Left ventricle myocardium inferior (tissue), 1 donor: ENCODE data around the gene MS4A14. TPM values are rescaled to one million over a fixed set of nuclear protein-coding genes. Genes with fewer than 3 reads are reported as not detected.

Source experiments
- DNase-seq: peaks from one replicate; pipeline ENCODE4 v3.0.0-alpha.2; 2020
- H3K27ac ChIP-seq: fragments of 200-600 bp; replicated peaks from 2 replicates; pipeline ENCODE4 v1.8.0; 2021
- H3K27me3 ChIP-seq: fragments of 200-600 bp; 2 replicates; pipeline ENCODE4 v1.8.0; 2021; ENCODE audit warnings: low read depth
- H3K36me3 ChIP-seq: fragments of 200-600 bp; 2 replicates; pipeline ENCODE4 v1.8.0; 2021
- H3K4me1 ChIP-seq: fragments of 200-600 bp; 2 replicates; pipeline ENCODE4 v1.8.0; 2021
- H3K4me3 ChIP-seq: fragments of 200-600 bp; 2 replicates; pipeline ENCODE4 v1.8.0; 2021; ENCODE audit warnings: mild to moderate bottlenecking, moderate library complexity
- H3K9me3 ChIP-seq: fragments of 200-600 bp; replicated peaks from 2 replicates; pipeline ENCODE4 v1.8.0; 2021
- CTCF ChIP-seq: fragments of 200-600 bp; IDR thresholded peaks from 2 replicates; pipeline ENCODE4 v1.8.0; 2021; ENCODE audit warnings: antibody characterized with exemption, mild to moderate bottlenecking, borderline replicate concordance
- intact Hi-C: fragments of 100-400 bp; cut with micrococcal nuclease; formaldehyde crosslinking; loops from one replicate; pipeline ENCODE4 v1.11.0; 2022
- total RNA-seq: library from RNA; stranded (reverse); fragmentation: NEBNext Ultra II Directional; extraction: Animal tissue kit (Norgen Biotek cat#: 25700); gene quantifications from one replicate; pipeline ENCODE4 v1.2.1, GENCODE V29; 2021
- donor health status: DM: no; HTN: yes; CAD: no; lungs with severe emphysema.

MS4A14 gene
- total RNA-seq, 1 donor from 2014 or later = 1.1 TPM

- Histone ChIP-seq H3K4me1 (no peaks in the 10 kb centered on the region), H3K27ac (no peak overlapping the region), H3K36me3 (no peaks in the 10 kb centered on the region), H3K9me3 (no peaks in the 10 kb centered on the region), H3K4me3 (no peak overlapping the region), H3K27me3 (peaks cover 13% of the 10 kb centered on the region)
- no peak for DNase-seq
- TF ChIP-seq CTCF = no peak
- intact Hi-C loops = no loop called here
Measured at GRCh38 chr11:60375316-60375715, 20.9 kb upstream of the MS4A14 start.

- H3K9me3 ChIP-seq = no peaks in the 10 kb centered on the region
- H3K4me3 ChIP-seq = no peak overlapping the region
- H3K27me3 ChIP-seq = peaks cover 10% of the 10 kb centered on the region
- no peaks in the 10 kb centered on the region for H3K36me3 ChIP-seq
- no peaks in the 10 kb centered on the region for H3K4me1 ChIP-seq
- intact Hi-C loops = no loop called here
- DNase-seq = no peak
- no peak for TF ChIP-seq CTCF
- no peak overlapping the region for H3K27ac ChIP-seq
Measured at GRCh38 chr11:60376601-60377000, 19.7 kb upstream of the MS4A14 start.

- H3K4me1 ChIP-seq = no peaks in the 10 kb centered on the region
- H3K27ac ChIP-seq = peak overlapping the region; percentile 27
- intact Hi-C loops = no loop called here
- no peaks in the 10 kb centered on the region for H3K9me3 ChIP-seq
- peak; percentile 42 for DNase-seq
- no peak for TF ChIP-seq CTCF
- peaks cover 3% of the 10 kb centered on the region for H3K27me3 ChIP-seq
- H3K4me3 ChIP-seq = no peak overlapping the region
- no peaks in the 10 kb centered on the region for H3K36me3 ChIP-seq
Measured at GRCh38 chr11:60377401-60378136, 18.7 kb upstream of the MS4A14 start.

- Histone ChIP-seq H3K27ac (peak within 1 kb of the TSS; percentile 27), H3K36me3 (no peaks in the 10 kb centered on the region), H3K4me3 (peak within 1 kb of the TSS; percentile 36), H3K4me1 (no peaks in the 10 kb centered on the region), H3K9me3 (no peaks in the 10 kb centered on the region), H3K27me3 (peaks cover 3% of the 10 kb centered on the region)
- intact Hi-C loops = no loop called here
- DNase-seq = peak; percentile 31
- TF ChIP-seq CTCF = no peak
Measured at GRCh38 chr11:60378354-60378753, 17.9 kb upstream of the MS4A14 start, which contains the start of gene MS4A7. MS4A7 (plus strand) TSS chr11:60378532; CDS start chr11:60383142, 4,610 bp downstream.

GRCh38 chr11:60389279-60389910 is 6.9 kb upstream of the MS4A14 start:
- Histone ChIP-seq H3K27me3 (peaks cover 7% of the 10 kb centered on the region), H3K4me3 (no peak overlapping the region), H3K9me3 (no peaks in the 10 kb centered on the region), H3K27ac (no peak overlapping the region), H3K4me1 (no peaks in the 10 kb centered on the region), H3K36me3 (no peaks in the 10 kb centered on the region)
- DNase-seq = no peak
- intact Hi-C loops = no loop called here
- TF ChIP-seq CTCF = no peak
